H9 (cell line): ENCODE measurements around the gene PIP4K2A. TPM values are rescaled to one million over a fixed set of nuclear protein-coding genes. Genes with fewer than 3 reads are reported as not detected.

ENCODE experiments used
- DNase-seq: peaks from one replicate; pipeline ENCODE4 v3.0.0-alpha.2; 2017
- H2AFZ ChIP-seq: one replicate; pipeline ENCODE4 v1.6.1; 2013; ENCODE audit warnings: mild to moderate bottlenecking, low read length, control low read depth, moderate library complexity
- H2AK5ac ChIP-seq: 2 replicates; pipeline ENCODE4 v1.6.1; 2013; ENCODE audit warnings: low read length, control low read depth, mixed read lengths; ENCODE audit not compliant: insufficient read length
- H2BK120ac ChIP-seq: one replicate; pipeline ENCODE4 v1.6.1; 2013; ENCODE audit warnings: low read depth, mild to moderate bottlenecking, low read length, control low read depth, inconsistent platforms; ENCODE audit not compliant: poor library complexity, severe bottlenecking
- H2BK12ac ChIP-seq: 2 replicates; pipeline ENCODE4 v1.6.1; 2013; ENCODE audit warnings: low read length, control low read depth, mixed read lengths, low read depth; ENCODE audit not compliant: insufficient read length
- H2BK15ac ChIP-seq: 2 replicates; pipeline ENCODE4 v1.6.1; 2013; ENCODE audit warnings: low read depth, low read length, control low read depth
- H2BK20ac ChIP-seq: one replicate; pipeline ENCODE4 v1.6.1; 2013; ENCODE audit warnings: low read depth, mild to moderate bottlenecking, low read length, control low read depth, inconsistent platforms; ENCODE audit not compliant: poor library complexity, severe bottlenecking
- H2BK5ac ChIP-seq: 2 replicates; pipeline ENCODE4 v1.6.1; 2013; ENCODE audit warnings: low read length, control low read depth, mixed read lengths; ENCODE audit not compliant: insufficient read length
- H3K14ac ChIP-seq: 2 replicates; pipeline ENCODE4 v1.6.1; 2013; ENCODE audit warnings: low read length, control low read depth; ENCODE audit not compliant: insufficient read depth
- H3K18ac ChIP-seq: 2 replicates; pipeline ENCODE4 v1.6.1; 2013; ENCODE audit warnings: low read depth, mild to moderate bottlenecking, mixed read lengths, low read length, control low read depth; ENCODE audit not compliant: insufficient read length
- H3K23ac ChIP-seq: 2 replicates; pipeline ENCODE4 v1.6.1; 2013; ENCODE audit warnings: low read length, control low read depth, mixed read lengths, low read depth; ENCODE audit not compliant: insufficient read length
- H3K23me2 ChIP-seq: 2 replicates; pipeline ENCODE4 v1.6.1; 2013; ENCODE audit warnings: low read depth, mild to moderate bottlenecking, mixed read lengths, low read length, control low read depth; ENCODE audit not compliant: insufficient read length, poor library complexity, severe bottlenecking
- H3K27ac ChIP-seq: 2 replicates; pipeline ENCODE4 v1.5.1; 2013; ENCODE audit warnings: low read length, control low read depth, mixed read lengths, low read depth; ENCODE audit not compliant: insufficient read length
- H3K27me3 ChIP-seq: 2 replicates; pipeline ENCODE4 v1.6.1; 2013; ENCODE audit warnings: low read length, control low read depth, inconsistent platforms; ENCODE audit not compliant: insufficient read depth
- H3K4ac ChIP-seq: 2 replicates; pipeline ENCODE4 v1.6.1; 2013; ENCODE audit warnings: low read depth, mild to moderate bottlenecking, control low read depth, inconsistent platforms, low read length, moderate library complexity
- H3K4me1 ChIP-seq: 2 replicates; pipeline ENCODE4 v1.6.1; 2013; ENCODE audit warnings: low read length, control low read depth, inconsistent platforms; ENCODE audit not compliant: insufficient read depth
- H3K4me2 ChIP-seq: 2 replicates; pipeline ENCODE4 v1.6.1; 2013; ENCODE audit warnings: low read length, control low read depth, mixed read lengths; ENCODE audit not compliant: insufficient read length, insufficient read depth
- H3K56ac ChIP-seq: 2 replicates; pipeline ENCODE4 v1.6.1; 2013; ENCODE audit warnings: low read depth, mild to moderate bottlenecking, mixed read lengths, low read length, control low read depth; ENCODE audit not compliant: insufficient read length
- H3K79me1 ChIP-seq: 2 replicates; pipeline ENCODE4 v1.6.1; 2013; ENCODE audit warnings: low read depth, mild to moderate bottlenecking, moderate library complexity, low read length, control low read depth, inconsistent platforms; ENCODE audit not compliant: insufficient read depth, poor library complexity, severe bottlenecking
- H3K79me2 ChIP-seq: 2 replicates; pipeline ENCODE4 v1.6.1; 2013; ENCODE audit warnings: low read length, control low read depth, inconsistent platforms; ENCODE audit not compliant: insufficient read depth
- H3K9ac ChIP-seq: 2 replicates; pipeline ENCODE4 v1.6.1; 2013; ENCODE audit warnings: low read length, control low read depth, mixed read lengths; ENCODE audit not compliant: insufficient read length; ENCODE audit errors: extremely low read depth
- H3K9me3 ChIP-seq: one replicate; pipeline ENCODE4 v1.6.1; 2013; ENCODE audit warnings: low read depth, low read length, inconsistent platforms; ENCODE audit not compliant: control insufficient read depth
- H3T11ph ChIP-seq: one replicate; pipeline ENCODE4 v1.6.1; 2013; ENCODE audit warnings: mild to moderate bottlenecking, low read length, control low read depth, inconsistent platforms
- H4K20me1 ChIP-seq: one replicate; pipeline ENCODE4 v1.6.1; 2013; ENCODE audit not compliant: control insufficient read depth, insufficient read length, insufficient read depth
- H4K5ac ChIP-seq: 2 replicates; pipeline ENCODE4 v1.6.1; 2013; ENCODE audit warnings: low read depth, mild to moderate bottlenecking, mixed read lengths, low read length, control low read depth; ENCODE audit not compliant: insufficient read length
- H4K8ac ChIP-seq: replicated peaks from 2 replicates; pipeline ENCODE4 v1.6.1; 2013; ENCODE audit warnings: low read length, control low read depth, mixed read lengths, low read depth; ENCODE audit not compliant: insufficient read length
- H4K91ac ChIP-seq: 2 replicates; pipeline ENCODE4 v1.6.1; 2013; ENCODE audit warnings: low read depth, mild to moderate bottlenecking, moderate library complexity, mixed read lengths, low read length, control low read depth; ENCODE audit not compliant: insufficient read length
- H3K27ac Mint-ChIP-seq, 3 experiments: 2 replicates in 2 of 3; 3 replicates in 1 of 3; pipeline ENCODE4 v1.8.0; 2020 to 2021; ENCODE audit warnings: mixed read lengths in 3 of 3, mild to moderate bottlenecking in 1 of 3, moderate library complexity in 1 of 3
- H3K27me3 Mint-ChIP-seq: 2 replicates; pipeline ENCODE4 v1.8.0; 2021; ENCODE audit warnings: low read depth, mild to moderate bottlenecking, moderate library complexity, mixed read lengths
- H3K36me3 Mint-ChIP-seq, 3 experiments: 2 replicates in 2 of 3; 3 replicates in 1 of 3; pipeline ENCODE4 v1.8.0; 2020 to 2021; ENCODE audit warnings: low read depth in 3 of 3, mixed read lengths in 3 of 3; ENCODE audit not compliant: insufficient read depth in 1 of 3
- H3K4me1 Mint-ChIP-seq, 2 experiments: 2 replicates each; pipeline ENCODE4 v1.8.0; 2020; ENCODE audit warnings: mixed read lengths in 2 of 2
- H3K4me3 Mint-ChIP-seq, 2 experiments: 2 replicates in 1 of 2; 3 replicates in 1 of 2; pipeline ENCODE4 v1.8.0; 2020 to 2021; ENCODE audit warnings: mild to moderate bottlenecking in 2 of 2, mixed read lengths in 2 of 2, moderate library complexity in 1 of 2
- H3K9me3 Mint-ChIP-seq, 2 experiments: 2 replicates in 1 of 2; 3 replicates in 1 of 2; pipeline ENCODE4 v1.8.0; 2020; ENCODE audit warnings: mild to moderate bottlenecking in 2 of 2, mixed read lengths in 2 of 2, moderate library complexity in 1 of 2
- CTCF ChIP-seq: fragments of 200-600 bp; sonication (generic); conservative IDR thresholded peaks from 3 replicates; pipeline ENCODE4 v1.8.0; 2021; ENCODE audit warnings: antibody characterized with exemption, mild to moderate bottlenecking
- WGBS: extraction: QIAGEN DNeasy Blood & Tissue Kit; methylation state at CpG from one replicate; pipeline ENCODE4 v1.1.7; 2013; ENCODE audit warnings: missing lambda C conversion rate, low lambda C conversion rate, mixed read lengths; ENCODE audit not compliant: insufficient read length; ENCODE audit errors: extremely low coverage; 5-methylcytosine and 5-hydroxymethylcytosine counted together
- total RNA-seq: library from RNA; stranded (reverse); gene quantifications from 2 replicates; pipeline ENCODE4 v1.2.1, GENCODE V29; 2021

PIP4K2A gene
- total RNA-seq, 1 experiment from 2014 or later = 33.6 TPM

DNA sequence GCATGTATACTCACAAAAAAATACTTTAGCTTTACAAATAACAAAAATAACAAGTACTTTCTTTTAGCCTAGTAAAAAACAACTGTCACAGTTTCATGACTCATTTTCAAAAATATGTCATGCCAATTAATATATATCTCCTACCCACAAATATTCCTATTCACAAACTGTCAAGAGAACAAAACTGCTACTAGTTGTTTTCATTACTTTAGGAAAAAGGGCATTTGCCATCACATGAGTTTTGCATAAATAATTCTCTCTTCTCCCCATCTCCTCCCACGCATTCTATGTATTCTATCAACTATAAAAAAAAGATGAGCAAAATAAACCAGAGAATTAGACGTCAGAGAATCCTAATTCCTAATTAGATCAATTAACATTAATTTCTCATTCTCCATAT lies 87.6 kb downstream of the PIP4K2A start:
- Mint-ChIP-seq H3K4me3 (no peak overlapping the region), H3K27ac (peak overlapping the region in 2 of 3 experiments; percentile 24 to 36; a peak in 2 of 7 replicates), H3K36me3 (no peaks in the 10 kb centered on the region; a peak in 1 of 7 replicates), H3K4me1 (peaks cover 66 to 68% of the 10 kb centered on the region in 2 experiments), H3K9me3 (no peaks in the 10 kb centered on the region; a peak in 1 of 5 replicates), H3K27me3 (no peaks in the 10 kb centered on the region)
- H3K18ac ChIP-seq = no peak overlapping the region
- H2AFZ ChIP-seq = no peak overlapping the region
- H3K79me1 ChIP-seq = no peaks in the 10 kb centered on the region
- no peak overlapping the region for H2BK20ac ChIP-seq
- H2BK12ac ChIP-seq = no peak overlapping the region
- no peaks in the 10 kb centered on the region for H3K23me2 ChIP-seq
- no peaks in the 10 kb centered on the region for H3K9me3 ChIP-seq
- no peak overlapping the region for H2BK120ac ChIP-seq
- peaks cover 17% of the 10 kb centered on the region; the same call in 1 of the 2 replicates for H3K79me2 ChIP-seq
- no peak overlapping the region for H3T11ph ChIP-seq
- WGBS = no CpG with 5 or more reads among the region's 2 CpGs
- H3K23ac ChIP-seq = no peak overlapping the region
- H2BK5ac ChIP-seq = no peak overlapping the region
- no peak overlapping the region for H4K91ac ChIP-seq
- no peak overlapping the region for H3K56ac ChIP-seq
- H4K5ac ChIP-seq = no peak overlapping the region
- H3K4me2 ChIP-seq = no peak overlapping the region
- H3K27ac ChIP-seq = no peak overlapping the region
- H2AK5ac ChIP-seq = no peak overlapping the region
- no peak for TF ChIP-seq CTCF
- DNase-seq = no peak
- no peak overlapping the region for H4K8ac ChIP-seq
- no peaks in the 10 kb centered on the region for H4K20me1 ChIP-seq
- H3K4ac ChIP-seq = no peak overlapping the region
- peaks cover 13% of the 10 kb centered on the region; the same call in 1 of the 2 replicates for H3K4me1 ChIP-seq
- no peaks in the 10 kb centered on the region for H3K27me3 ChIP-seq
- no peak overlapping the region for H2BK15ac ChIP-seq
- no peak overlapping the region for H3K14ac ChIP-seq
- H3K9ac ChIP-seq = no peak overlapping the region
